GM18951 (cell line): ENCODE results near the gene IRF8.
A peak's percentile ranks its signal among the peaks of the same experiment; 100 is the strongest.
"Not testable (repeated sequence)": the region's sequence is repeated elsewhere in the genome, so short reads cannot be mapped to it uniquely, and the experiment has no call there.

ENCODE experiments used
- POLR2A ChIP-seq: IDR thresholded peaks from 4 replicates; pipeline ENCODE4 v1.6.1; 2011; ENCODE audit warnings: mild to moderate bottlenecking; ENCODE audit not compliant: insufficient read length, insufficient read depth; ENCODE audit errors: extremely low read depth
- in situ Hi-C: fragments of 300-500 bp; cut with MboI; formaldehyde crosslinking; loops from one replicate; pipeline ENCODE4 v1.12.0; 2022; ENCODE audit warnings: low sequenced_read_pairs, mixed read lengths, inconsistent platforms; ENCODE audit not compliant: unreplicated experiment

IRF8 gene

GRCh38 chr16:85931596-85932402 is 32.8 kb downstream of the IRF8 start:
- TF ChIP-seq POLR2A, result no peak
- in situ Hi-C loops, result no loop called here

GRCh38 chr16:85934210-85934609 is 35.2 kb downstream of the IRF8 start:
- in situ Hi-C loops, result no loop called here
- TF ChIP-seq POLR2A, result no peak

- TF ChIP-seq POLR2A, result no peak
- in situ Hi-C loops, result no loop called here
These were observed 36.5 kb downstream of the IRF8 start for GRCh38 chr16:85935391-85935973.

- in situ Hi-C loops, result no loop called here
These were observed 37.2 kb downstream of the IRF8 start for GRCh38 chr16:85935974-85936760.

GRCh38 chr16:85936816-85937215 is 37.9 kb downstream of the IRF8 start:
- in situ Hi-C loops, result no loop called here
- no peak for TF ChIP-seq POLR2A

More at GRCh38 chr16:85935974-85936760, 37.2 kb downstream of the IRF8 start:
- peak; percentile 29 for TF ChIP-seq POLR2A

GRCh38 chr16:85940214-85940613 is 41.3 kb downstream of the IRF8 start:
- in situ Hi-C loops, result no loop called here
- no peak for TF ChIP-seq POLR2A

GRCh38 chr16:85941863-85942644 is 43.1 kb downstream of the IRF8 start:
- in situ Hi-C loops, result no loop called here
- TF ChIP-seq POLR2A, result no peak

GRCh38 chr16:85942659-85943058 is 43.7 kb downstream of the IRF8 start:
- in situ Hi-C loops, result not testable (repeated sequence)

- no peak for TF ChIP-seq POLR2A
- in situ Hi-C loops, result no loop called here
These were observed 44.7 kb downstream of the IRF8 start for GRCh38 chr16:85943711-85944110.

- no peak for TF ChIP-seq POLR2A
- in situ Hi-C loops, result no loop called here
These were observed 45.8 kb downstream of the IRF8 start for GRCh38 chr16:85944572-85945423.

- in situ Hi-C loops, result no loop called here
- TF ChIP-seq POLR2A, result no peak
These were observed 46.4 kb downstream of the IRF8 start for GRCh38 chr16:85945424-85945751.

GRCh38 chr16:85946541-85947124 is 47.7 kb downstream of the IRF8 start:
- in situ Hi-C loops, result no loop called here
- TF ChIP-seq POLR2A, result no peak
